Activated CD4-positive, alpha-beta T cell treated with anti-CD3 and anti-CD28 coated beads for 36 hours (primary cell): ENCODE data around the gene CALCOCO2. TPM values are rescaled to one million over a fixed set of nuclear protein-coding genes. Genes with fewer than 3 reads are reported as not detected.
"Not testable (repeated sequence)": the region's sequence is repeated elsewhere in the genome, so short reads cannot be mapped to it uniquely, and the experiment has no call there.

Experiments used
- ATAC-seq: fragments of 200-7000 bp; cut with Tn5 transposase; one replicate; pipeline ENCODE4 v1.10.0; 2021; ENCODE audit warnings: mild to moderate bottlenecking, moderate library complexity
- CTCF ChIA-PET: fragments of 350-600 bp; sonication (Branson Sonifier 250); formaldehyde crosslinking; loops from one replicate; lab custom pipeline; 2021; ENCODE audit warnings: antibody characterized with exemption; lab: Charles Lee
- POLR2A ChIA-PET: fragments of 350-600 bp; sonication (Branson Sonifier 250); formaldehyde crosslinking; loops from one replicate; lab custom pipeline; 2021; ENCODE audit warnings: antibody characterized with exemption, inconsistent platforms; lab: Charles Lee
- DNase-seq: peaks from one replicate; pipeline ENCODE4 v3.0.0-alpha.2; 2020
- H3K27ac Mint-ChIP-seq: one replicate; pipeline ENCODE4 v1.8.0; 2021; ENCODE audit warnings: mixed read lengths
- H3K27me3 Mint-ChIP-seq: one replicate; pipeline ENCODE4 v1.8.0; 2021; ENCODE audit warnings: mixed read lengths
- H3K36me3 Mint-ChIP-seq: one replicate; pipeline ENCODE4 v1.8.0; 2021; ENCODE audit warnings: low read depth, mixed read lengths
- H3K4me1 Mint-ChIP-seq: one replicate; pipeline ENCODE4 v1.8.0; 2021; ENCODE audit warnings: mixed read lengths
- H3K4me3 Mint-ChIP-seq: one replicate; pipeline ENCODE4 v1.8.0; 2021; ENCODE audit warnings: mild to moderate bottlenecking, moderate library complexity, mixed read lengths
- H3K9me3 Mint-ChIP-seq: one replicate; pipeline ENCODE4 v1.8.0; 2021; ENCODE audit warnings: low read depth, mixed read lengths
- intact Hi-C, 2 experiments: fragments of 100-400 bp; cut with DNase I in 1 of 2; cut with micrococcal nuclease in 1 of 2; formaldehyde crosslinking; loops; one replicate each; pipeline versions ENCODE4 v1.14.2 to v1.15.1; 2022 to 2024; cut with DNase I, micrococcal nuclease
- total RNA-seq, 2 experiments: library from RNA; stranded (reverse); gene quantifications; one replicate each; pipeline ENCODE4 v1.2.3, GENCODE V29; 2021

Gene CALCOCO2
- total RNA-seq, 2 experiments from 2014 or later: 66.7 to 102 TPM

- peaks cover 46% of the 10 kb centered on the region for H3K36me3 Mint-ChIP-seq
- no peaks in the 10 kb centered on the region for H3K9me3 Mint-ChIP-seq
- no peaks in the 10 kb centered on the region for H3K27me3 Mint-ChIP-seq
- H3K27ac Mint-ChIP-seq: no peak overlapping the region
- peaks cover 2% of the 10 kb centered on the region for H3K4me1 Mint-ChIP-seq
- no peak overlapping the region for H3K4me3 Mint-ChIP-seq
- POLR2A ChIA-PET: no interaction called here
- ATAC-seq: no peak
- CTCF ChIA-PET: interaction anchor here (1.0 to 1.1 kb wide), 2 partner anchors 39 to 178 kb away, joined by 3 read pairs; no protein-coding TSS in a partner anchor
- intact Hi-C loops: no loop called here
- DNase-seq: no peak
These were observed 24.1 kb downstream of the CALCOCO2 start for GRCh38 chr17:48854774-48855476.

- Mint-ChIP-seq H3K27ac (peak overlapping the region; percentile 2), H3K9me3 (no peaks in the 10 kb centered on the region), H3K27me3 (no peaks in the 10 kb centered on the region), H3K4me1 (no peaks in the 10 kb centered on the region), H3K36me3 (peaks cover 46% of the 10 kb centered on the region), H3K4me3 (no peak overlapping the region)
- intact Hi-C loops: no loop called here
- POLR2A ChIA-PET: no interaction called here
- DNase-seq (no peak), ATAC-seq (no peak)
- CTCF ChIA-PET: interaction anchor here (0.6 to 1.1 kb wide), 2 partner anchors 177 to 503 kb away, joined by 3 to 5 read pairs; no protein-coding TSS in a partner anchor
These were observed 25.4 kb downstream of the CALCOCO2 start for GRCh38 chr17:48856122-48856821.

GRCh38 chr17:48860034-48860433, 29.2 kb downstream of the CALCOCO2 start:
- no peak for ATAC-seq
- no peaks in the 10 kb centered on the region for H3K27me3 Mint-ChIP-seq
- ChIA-PET POLR2A (no interaction called here), CTCF (interaction anchor here (0.6 to 1.6 kb wide), 6 partner anchors 9 to 181 kb away, joined by 3 to 6 read pairs (median 4); no protein-coding TSS in a partner anchor)
- no peaks in the 10 kb centered on the region for H3K9me3 Mint-ChIP-seq
- H3K27ac Mint-ChIP-seq: no peak overlapping the region
- no peak for DNase-seq
- intact Hi-C loops: no loop called here
- peaks cover 36% of the 10 kb centered on the region for H3K36me3 Mint-ChIP-seq
- H3K4me3 Mint-ChIP-seq: no peak overlapping the region
- no peaks in the 10 kb centered on the region for H3K4me1 Mint-ChIP-seq

GRCh38 chr17:48860456-48860855, 29.6 kb downstream of the CALCOCO2 start:
- CTCF ChIA-PET: interaction anchor here (0.6 to 1.6 kb wide), 8 partner anchors 9 to 181 kb away, joined by 3 to 6 read pairs (median 3); no protein-coding TSS in a partner anchor
- peaks cover 34% of the 10 kb centered on the region for H3K36me3 Mint-ChIP-seq
- intact Hi-C loops: no loop called here
- no peak for ATAC-seq
- H3K27ac Mint-ChIP-seq: no peak overlapping the region
- H3K27me3 Mint-ChIP-seq: no peaks in the 10 kb centered on the region
- H3K4me1 Mint-ChIP-seq: no peaks in the 10 kb centered on the region
- no peaks in the 10 kb centered on the region for H3K9me3 Mint-ChIP-seq
- DNase-seq: no peak
- no peak overlapping the region for H3K4me3 Mint-ChIP-seq
- POLR2A ChIA-PET: no interaction called here

GRCh38 chr17:48868916-48869500, 38.2 kb downstream of the CALCOCO2 start:
- no peak overlapping the region for H3K27ac Mint-ChIP-seq
- CTCF ChIA-PET: interaction anchor here (0.6 to 2.5 kb wide), 6 partner anchors 9 to 190 kb away, joined by 3 to 17 read pairs (median 4); no protein-coding TSS in a partner anchor
- intact Hi-C loops: no loop called here
- ATAC-seq (no peak), DNase-seq (no peak)
- H3K27me3 Mint-ChIP-seq: no peaks in the 10 kb centered on the region
- POLR2A ChIA-PET: interaction anchor here (0.5 kb wide), 1 partner anchor 187 kb away, joined by 3 read pairs; no protein-coding TSS in a partner anchor
- peaks cover 9% of the 10 kb centered on the region for H3K36me3 Mint-ChIP-seq
- H3K4me3 Mint-ChIP-seq: no peak overlapping the region
- H3K9me3 Mint-ChIP-seq: no peaks in the 10 kb centered on the region
- no peaks in the 10 kb centered on the region for H3K4me1 Mint-ChIP-seq

GRCh38 chr17:48869821-48870318, 39.0 kb downstream of the CALCOCO2 start:
- Mint-ChIP-seq H3K4me3 (no peak overlapping the region), H3K36me3 (peaks cover 5% of the 10 kb centered on the region), H3K27ac (no peak overlapping the region), H3K4me1 (no peaks in the 10 kb centered on the region), H3K9me3 (no peaks in the 10 kb centered on the region), H3K27me3 (peaks cover under 1% of the 10 kb centered on the region)
- intact Hi-C loops: no loop called here
- ChIA-PET POLR2A (interaction anchor here (0.5 kb wide), 1 partner anchor 186 kb away, joined by 3 read pairs; no protein-coding TSS in a partner anchor), CTCF (interaction anchor here (0.6 to 2.5 kb wide), 7 partner anchors 9 to 174 kb away, joined by 3 to 17 read pairs (median 3); partner anchors contain the start of gene PRAC2)
- ATAC-seq (no peak), DNase-seq (no peak)

GRCh38 chr17:48871035-48871550, 40.3 kb downstream of the CALCOCO2 start:
- no peak for DNase-seq
- intact Hi-C loops: no loop called here
- Mint-ChIP-seq H3K9me3 (no peaks in the 10 kb centered on the region), H3K4me3 (no peak overlapping the region), H3K27me3 (peaks cover 3% of the 10 kb centered on the region), H3K36me3 (peaks cover 1% of the 10 kb centered on the region), H3K27ac (no peak overlapping the region), H3K4me1 (no peaks in the 10 kb centered on the region)
- POLR2A ChIA-PET: no interaction called here
- no peak for ATAC-seq
- CTCF ChIA-PET: interaction anchor here (0.7 to 2.5 kb wide), 6 partner anchors 8 to 126 kb away, joined by 3 to 17 read pairs (median 4); no protein-coding TSS in a partner anchor

GRCh38 chr17:48871551-48872351, 40.9 kb downstream of the CALCOCO2 start:
- H3K27ac Mint-ChIP-seq: no peak overlapping the region
- no peaks in the 10 kb centered on the region for H3K4me1 Mint-ChIP-seq
- intact Hi-C loops: no loop called here
- ChIA-PET CTCF (interaction anchor here (1.0 to 1.2 kb wide), 3 partner anchors 63 to 160 kb away, joined by 4 to 5 read pairs (median 4); no protein-coding TSS in a partner anchor), POLR2A (no interaction called here)
- peaks cover 3% of the 10 kb centered on the region for H3K27me3 Mint-ChIP-seq
- no peaks in the 10 kb centered on the region for H3K36me3 Mint-ChIP-seq
- no peak for ATAC-seq
- H3K4me3 Mint-ChIP-seq: no peak overlapping the region
- no peak for DNase-seq
- no peaks in the 10 kb centered on the region for H3K9me3 Mint-ChIP-seq

GRCh38 chr17:48872409-48872808, 41.6 kb downstream of the CALCOCO2 start:
- POLR2A ChIA-PET, ATAC-seq, H3K27me3 Mint-ChIP-seq, intact Hi-C loops, H3K27ac Mint-ChIP-seq, H3K4me3 Mint-ChIP-seq, DNase-seq, H3K36me3 Mint-ChIP-seq, H3K9me3 Mint-ChIP-seq, H3K4me1 Mint-ChIP-seq: not testable (repeated sequence)
- CTCF ChIA-PET: interaction anchor here (0.8 to 10.1 kb wide), 6 partner anchors 10 to 200 kb away, joined by 3 to 203 read pairs (median 4); partner anchors contain the start of gene TTLL6

GRCh38 chr17:48873209-48873608, 42.4 kb downstream of the CALCOCO2 start:
- ChIA-PET CTCF (interaction anchor here (0.6 to 10.1 kb wide), 10 partner anchors 11 to 201 kb away, joined by 3 to 203 read pairs (median 4); partner anchors contain the start of gene TTLL6), POLR2A (no interaction called here)
- H3K4me3 Mint-ChIP-seq: no peak overlapping the region
- ATAC-seq (no peak), DNase-seq (no peak)
- no peaks in the 10 kb centered on the region for H3K9me3 Mint-ChIP-seq
- peaks cover 5% of the 10 kb centered on the region for H3K27me3 Mint-ChIP-seq
- no peaks in the 10 kb centered on the region for H3K36me3 Mint-ChIP-seq
- H3K4me1 Mint-ChIP-seq: no peaks in the 10 kb centered on the region
- intact Hi-C loops: no loop called here
- no peak overlapping the region for H3K27ac Mint-ChIP-seq
